HFF-Myc (cell line): ENCODE measurements around the gene WWOX.

Experiments
- DNase-seq: peaks from one replicate; pipeline ENCODE4 v3.0.0-alpha.2; 2011; ENCODE audit warnings: low read depth; ENCODE audit errors: extremely low read depth
- H3K4me3 ChIP-seq: replicated peaks from 2 replicates; pipeline ENCODE4 v1.5.1; 2011; ENCODE audit warnings: low read depth, mild to moderate bottlenecking, control low read depth, low read length
- TF ChIP-seq, protein P1 (sequence below): IDR thresholded peaks from 2 replicates; pipeline ENCODE4 v1.5.1; 2012; ENCODE audit warnings: mild to moderate bottlenecking, low read depth, low read length, control low read depth; ENCODE audit errors: missing control alignments

The WWOX gene

GRCh38 chr16:78128913-78129312 lies 29.5 kb downstream of the WWOX start:
- no peak overlapping the region for H3K4me3 ChIP-seq
- TF ChIP-seq, protein P1, sequence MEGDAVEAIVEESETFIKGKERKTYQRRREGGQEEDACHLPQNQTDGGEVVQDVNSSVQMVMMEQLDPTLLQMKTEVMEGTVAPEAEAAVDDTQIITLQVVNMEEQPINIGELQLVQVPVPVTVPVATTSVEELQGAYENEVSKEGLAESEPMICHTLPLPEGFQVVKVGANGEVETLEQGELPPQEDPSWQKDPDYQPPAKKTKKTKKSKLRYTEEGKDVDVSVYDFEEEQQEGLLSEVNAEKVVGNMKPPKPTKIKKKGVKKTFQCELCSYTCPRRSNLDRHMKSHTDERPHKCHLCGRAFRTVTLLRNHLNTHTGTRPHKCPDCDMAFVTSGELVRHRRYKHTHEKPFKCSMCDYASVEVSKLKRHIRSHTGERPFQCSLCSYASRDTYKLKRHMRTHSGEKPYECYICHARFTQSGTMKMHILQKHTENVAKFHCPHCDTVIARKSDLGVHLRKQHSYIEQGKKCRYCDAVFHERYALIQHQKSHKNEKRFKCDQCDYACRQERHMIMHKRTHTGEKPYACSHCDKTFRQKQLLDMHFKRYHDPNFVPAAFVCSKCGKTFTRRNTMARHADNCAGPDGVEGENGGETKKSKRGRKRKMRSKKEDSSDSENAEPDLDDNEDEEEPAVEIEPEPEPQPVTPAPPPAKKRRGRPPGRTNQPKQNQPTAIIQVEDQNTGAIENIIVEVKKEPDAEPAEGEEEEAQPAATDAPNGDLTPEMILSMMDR, result no peak
- DNase-seq, result no peak

GRCh38 chr16:78129349-78129748 lies 29.9 kb downstream of the WWOX start:
- TF ChIP-seq, protein P1, result no peak
- DNase-seq, result no peak
- H3K4me3 ChIP-seq, result no peak overlapping the region

- no peak for DNase-seq
- H3K4me3 ChIP-seq, result no peak overlapping the region
- TF ChIP-seq, protein P1, result no peak
These were observed 30.7 kb downstream of the WWOX start for GRCh38 chr16:78130083-78130608.

DNA sequence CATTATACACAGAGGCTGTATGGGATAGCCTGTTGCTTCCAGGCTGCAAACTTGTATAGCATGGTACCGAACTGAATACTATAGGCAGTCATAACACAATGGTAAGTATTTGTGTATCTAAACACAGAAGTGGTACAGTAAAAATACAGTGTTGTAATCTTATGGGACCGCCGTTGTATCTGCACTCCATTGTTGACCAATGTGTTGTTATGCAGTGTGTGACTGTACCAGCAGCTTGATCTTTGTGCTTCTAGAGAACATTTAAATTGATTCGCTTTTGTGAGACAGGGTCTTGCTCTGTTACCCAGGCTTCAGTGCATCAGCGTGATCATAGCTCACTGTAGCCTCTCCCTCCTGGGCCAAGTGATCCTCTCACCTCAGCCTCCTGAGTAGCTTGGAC lies 31.5 kb downstream of the WWOX start:
- H3K4me3 ChIP-seq, result no peak overlapping the region
- DNase-seq, result no peak
- TF ChIP-seq, protein P1, result no peak

GRCh38 chr16:78133919-78134318 lies 34.5 kb downstream of the WWOX start:
- DNase-seq, result no peak
- TF ChIP-seq, protein P1, result no peak
- no peak overlapping the region for H3K4me3 ChIP-seq

DNA sequence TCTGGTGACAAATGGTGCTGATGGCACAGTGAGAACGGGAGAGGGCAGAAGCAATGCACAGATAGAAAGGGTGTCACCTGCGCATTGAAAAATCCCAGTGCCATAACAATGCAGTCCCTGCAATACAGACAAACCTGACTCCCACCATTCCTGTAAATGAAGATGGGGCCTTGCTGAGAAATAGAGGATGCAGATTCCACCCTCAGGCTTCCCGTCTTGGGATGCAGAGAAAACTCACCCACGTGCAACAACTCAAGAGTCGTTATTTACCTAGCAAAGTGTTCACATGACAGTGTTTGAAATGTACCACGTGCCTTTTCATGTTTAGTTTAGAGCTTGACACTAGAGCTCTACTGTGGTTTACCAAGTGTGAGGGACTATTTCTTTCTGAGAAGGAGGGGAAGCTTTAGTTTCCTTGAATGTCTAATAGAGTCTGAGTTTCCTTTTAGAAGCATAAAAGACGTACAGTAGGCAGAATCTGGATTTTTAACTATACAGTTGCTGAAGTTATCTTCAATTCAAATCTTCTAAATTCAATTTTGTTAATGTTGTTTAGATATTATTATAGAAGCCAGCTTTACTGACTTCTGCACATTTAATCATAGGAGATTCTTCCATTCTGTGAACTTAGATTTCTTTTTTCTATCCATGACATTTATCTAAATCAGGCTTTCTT lies 35.6 kb downstream of the WWOX start:
- DNase-seq, result no peak
- no peak overlapping the region for H3K4me3 ChIP-seq
- TF ChIP-seq, protein P1, result no peak
